DMS79 treated with DMSO at 0.1 percent for 48 hours (cell line): ENCODE data around the gene CASKIN2.
A peak's percentile ranks its signal among the peaks of the same experiment; 100 is the strongest.
"Not testable (repeated sequence)": the region's sequence is repeated elsewhere in the genome, so short reads cannot be mapped to it uniquely, and the experiment has no call there.

ENCODE experiments used
- DNase-seq: peaks from one replicate; lab custom pipeline; 2025; lab: John Stamatoyannopoulos, UW

Gene CASKIN2

GRCh38 chr17:75523647-75524046 lies 8.3 kb upstream of the CASKIN2 start:
- DNase-seq, result no peak

DNA sequence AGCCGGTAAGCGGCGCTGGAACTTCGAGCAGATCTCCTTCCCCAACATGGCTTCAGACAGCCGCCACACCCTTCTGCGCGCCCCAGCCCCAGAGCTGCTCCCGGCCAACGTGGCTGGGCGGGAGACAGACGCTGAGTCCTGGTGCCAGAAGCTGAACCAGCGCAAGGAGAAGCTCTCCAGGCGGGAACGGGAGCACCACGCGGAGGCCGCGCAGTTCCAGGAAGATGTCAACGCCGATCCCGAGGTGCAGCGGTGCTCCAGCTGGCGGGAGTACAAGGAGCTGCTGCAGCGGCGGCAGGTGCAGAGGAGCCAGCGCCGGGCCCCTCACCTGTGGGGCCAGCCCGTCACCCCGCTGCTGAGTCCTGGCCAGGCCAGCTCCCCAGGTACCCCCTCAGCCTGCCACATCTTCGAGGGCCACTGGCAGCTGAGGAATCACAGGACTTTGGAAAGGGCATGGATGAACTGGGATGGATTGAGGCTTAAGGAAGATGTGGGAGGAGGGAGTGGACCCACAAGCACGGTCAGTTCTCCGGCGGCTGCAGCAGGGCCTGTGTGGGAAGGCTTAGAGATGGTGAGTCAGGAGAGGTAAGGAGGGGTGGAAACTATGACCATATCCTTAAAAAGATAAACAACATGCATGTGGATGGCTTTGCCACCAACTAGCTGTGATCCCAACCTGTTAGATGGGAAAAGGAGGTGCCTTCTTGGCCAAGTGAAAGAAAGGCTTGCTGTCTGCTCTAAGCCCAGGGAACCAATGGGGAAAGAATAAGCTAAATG lies 6.8 kb upstream of the CASKIN2 start:
- DNase-seq, result no peak

DNA sequence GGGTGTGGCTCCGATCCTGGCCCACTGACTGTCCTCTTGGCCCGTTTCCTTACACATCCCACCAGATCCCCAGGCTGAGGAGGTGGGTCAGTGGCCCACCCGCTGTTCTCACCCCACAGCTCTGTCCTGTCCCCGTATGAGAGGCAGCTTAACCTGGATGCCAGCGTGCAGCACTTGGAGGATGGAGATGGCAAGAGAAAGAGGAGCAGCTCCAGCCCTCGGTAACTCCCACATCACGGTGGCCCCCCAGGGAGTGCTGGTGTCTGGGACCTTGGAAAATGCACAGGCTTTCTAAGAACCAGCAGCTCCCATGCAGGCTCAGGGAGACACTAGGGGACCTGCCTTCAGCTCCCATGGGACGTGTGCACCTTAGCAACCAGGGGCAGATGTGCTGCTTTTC lies 6.0 kb upstream of the CASKIN2 start:
- DNase-seq, result no peak

GRCh38 chr17:75520413-75520812 lies 5.1 kb upstream of the CASKIN2 start:
- DNase-seq, result not testable (repeated sequence)

GRCh38 chr17:75518983-75519537 lies 3.7 kb upstream of the CASKIN2 start:
- no peak for DNase-seq

DNA sequence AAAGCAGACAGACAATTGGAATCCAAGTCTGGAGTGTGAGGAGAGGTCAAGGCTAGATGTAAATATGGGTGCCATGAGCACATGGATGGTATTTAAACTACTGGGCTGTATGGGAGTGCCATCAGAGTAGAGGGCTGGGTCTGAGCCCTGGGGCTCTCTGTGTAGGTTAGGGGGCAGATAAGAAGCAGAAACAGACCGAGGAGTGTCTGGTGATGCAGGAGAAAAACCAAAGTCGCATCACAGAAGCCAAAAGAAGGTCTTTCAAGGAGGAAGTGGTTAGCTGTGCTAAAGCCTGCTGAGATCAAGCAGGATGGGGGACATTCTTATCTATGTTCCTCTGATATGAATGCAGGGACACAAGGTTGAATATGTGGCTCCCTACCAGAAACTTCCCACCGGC lies 2.9 kb upstream of the CASKIN2 start:
- no peak for DNase-seq

DNA sequence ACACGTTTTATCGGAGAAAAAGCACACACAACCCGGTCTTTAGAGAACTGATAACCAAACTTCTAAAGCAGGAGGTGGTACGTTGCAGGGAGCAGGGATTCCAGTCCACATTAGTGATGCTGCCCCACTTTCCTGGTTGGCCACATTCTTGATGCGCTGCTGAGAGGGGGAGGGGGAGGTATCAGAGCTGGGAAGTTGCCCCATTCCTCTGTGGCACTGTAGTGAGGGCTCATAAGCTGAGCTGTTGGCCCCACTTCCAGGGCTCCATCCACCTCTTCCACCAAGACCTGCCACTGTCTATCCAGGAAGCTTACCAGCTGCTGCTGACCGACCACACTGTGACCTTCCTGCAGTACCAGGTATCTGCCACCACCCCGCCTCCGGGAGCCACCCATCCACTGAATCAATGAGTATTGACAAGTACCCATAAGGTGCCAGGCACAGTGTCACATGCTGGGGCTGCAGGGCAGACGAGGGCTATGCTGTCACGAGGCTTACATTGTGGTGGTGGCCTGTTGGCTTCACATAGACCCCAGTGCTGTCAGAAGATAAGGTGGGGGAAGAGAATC lies 2.0 kb upstream of the CASKIN2 start:
- DNase-seq, result no peak

DNA sequence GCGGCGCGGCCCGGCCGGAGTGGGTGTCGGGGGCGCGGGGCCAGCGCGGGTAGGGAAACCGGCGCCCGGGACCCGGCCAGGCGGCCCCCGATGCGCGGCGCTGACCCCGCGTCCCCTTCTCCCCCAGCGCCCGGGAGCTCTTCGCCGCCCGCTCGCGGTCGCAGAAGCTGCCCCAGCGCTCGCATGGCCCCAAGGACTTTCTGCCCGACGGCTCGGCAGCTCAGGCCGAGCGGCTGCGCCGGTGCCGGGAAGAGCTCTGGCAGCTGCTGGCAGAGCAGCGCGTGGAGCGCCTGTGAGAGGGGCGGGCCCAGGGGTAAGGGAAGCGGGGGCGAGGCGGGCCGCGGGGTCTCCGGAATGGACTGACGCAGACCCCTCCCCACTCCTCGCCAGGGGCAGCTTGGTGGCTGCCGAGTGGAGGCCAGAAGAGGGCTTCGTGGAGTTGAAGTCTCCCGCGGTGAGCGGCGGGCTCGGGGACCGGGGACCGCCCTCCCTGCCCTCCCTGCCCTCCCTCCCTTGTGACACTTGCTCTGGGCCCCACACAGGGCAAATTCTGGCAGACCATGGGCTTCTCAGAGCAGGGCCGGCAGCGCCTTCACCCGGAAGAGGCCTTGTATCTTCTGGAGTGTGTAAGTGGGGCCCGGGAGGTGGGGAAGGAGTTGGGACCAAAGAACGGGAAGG lies 1.4 kb upstream of the CASKIN2 start:
- DNase-seq, result no peak

- DNase-seq, result peak; percentile 57
Observed at GRCh38 chr17:75516255-75516618, 900 bp upstream of the CASKIN2 start, which contains the start of gene TSEN54. Gene TSEN54, plus strand, starts transcription at chr17:75516528. Its CDS starts 33 bp downstream, at chr17:75516561.

GRCh38 chr17:75514919-75515495 lies 330 bp downstream of the CASKIN2 start:
- no peak for DNase-seq

GRCh38 chr17:75514299-75514918 lies 928 bp downstream of the CASKIN2 start:
- no peak for DNase-seq

GRCh38 chr17:75513641-75514000 lies 1.7 kb downstream of the CASKIN2 start:
- DNase-seq, result no peak

GRCh38 chr17:75512926-75513640 lies 2.3 kb downstream of the CASKIN2 start:
- DNase-seq, result no peak

DNA sequence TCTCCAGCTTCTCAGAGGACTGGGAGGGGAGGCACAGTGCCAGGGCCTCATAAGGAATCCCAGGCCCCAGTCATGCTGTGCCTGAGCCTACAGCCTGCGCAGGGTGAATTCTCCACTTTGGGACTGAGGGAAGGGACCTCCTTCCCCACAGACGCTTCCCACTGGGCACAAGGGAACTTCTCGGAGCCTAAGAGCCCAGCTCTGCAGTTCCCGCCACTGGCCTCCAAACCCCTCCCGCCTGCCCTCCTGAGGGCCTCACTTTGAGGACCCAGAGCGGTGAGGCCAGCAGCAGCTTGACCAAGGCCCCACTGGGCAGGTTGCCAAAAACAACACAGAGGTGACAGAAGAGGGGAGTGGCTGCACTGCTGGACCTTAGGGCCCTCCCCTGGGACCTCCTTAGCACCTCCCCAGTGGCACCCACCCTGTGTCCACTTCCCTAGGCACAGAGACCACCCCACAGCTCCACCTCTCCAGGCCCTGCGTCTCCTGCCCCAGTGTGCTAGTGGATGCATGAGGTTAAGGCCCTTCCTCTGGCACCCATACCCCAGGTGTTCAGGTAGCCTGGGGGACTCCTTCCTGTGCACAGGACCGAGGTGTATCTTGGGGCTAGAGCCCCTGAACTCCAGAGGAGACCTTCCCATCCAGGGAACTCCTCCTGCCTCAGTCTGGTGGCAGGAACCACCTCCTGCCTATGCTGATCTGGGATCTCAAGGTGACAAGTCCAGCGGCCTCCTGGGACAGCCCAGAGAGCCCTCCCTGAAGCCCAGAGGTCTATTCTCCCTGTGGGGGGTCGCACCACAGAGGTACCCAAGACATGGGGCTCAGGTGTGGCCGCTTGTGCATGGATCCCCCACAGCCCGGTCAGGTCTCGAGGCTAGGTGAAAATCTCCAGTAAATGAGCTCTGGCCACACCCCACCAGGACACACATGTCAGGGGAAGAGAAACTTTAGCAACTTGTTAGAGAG lies 3.4 kb downstream of the CASKIN2 start:
- no peak for DNase-seq

- DNase-seq, result no peak
Observed at GRCh38 chr17:75511270-75511609, 4.1 kb downstream of the CASKIN2 start.

- no peak for DNase-seq
Observed at GRCh38 chr17:75509528-75510258, 5.6 kb downstream of the CASKIN2 start.

DNA sequence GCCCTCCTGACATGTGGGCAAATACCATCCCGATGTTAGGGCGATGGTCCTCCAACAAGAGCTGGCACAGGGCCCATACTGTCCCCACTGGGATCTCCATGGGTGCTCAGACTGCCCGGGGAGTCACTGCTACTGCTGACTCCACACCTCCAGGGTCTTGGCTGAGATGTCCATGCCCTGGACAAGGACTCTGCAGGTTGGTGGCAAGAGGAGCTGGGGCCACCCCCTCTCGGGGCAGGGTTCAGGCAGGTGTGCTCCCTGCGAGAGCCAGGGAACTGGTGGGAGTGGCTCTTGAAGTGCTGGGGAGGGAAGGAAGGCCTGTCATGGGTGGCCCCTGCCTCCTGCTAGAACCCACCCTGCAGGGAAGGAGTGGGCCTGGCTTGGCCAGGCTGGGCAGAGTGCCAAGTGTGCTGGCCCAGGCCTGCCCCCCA lies 6.4 kb downstream of the CASKIN2 start:
- DNase-seq, result no peak

GRCh38 chr17:75507733-75508719 lies 7.3 kb downstream of the CASKIN2 start:
- no peak for DNase-seq
